IMR-90 (cell line): ENCODE measurements around the gene MYO10.

Source experiments
- FOS ChIP-seq: fragments of 150-350 bp; IDR thresholded peaks from 2 replicates; pipeline ENCODE4 v1.6.1; 2016; ENCODE audit warnings: low read depth, low read length
- POLR2A ChIP-seq: IDR thresholded peaks from 2 replicates; pipeline ENCODE4 v1.6.1; 2012; ENCODE audit warnings: mild to moderate bottlenecking, low read depth, low read length
- RAD21 ChIP-seq: IDR thresholded peaks from 2 replicates; pipeline ENCODE4 v1.6.1; 2012; ENCODE audit warnings: low read length, improper control_type of control experiment
- RFX5 ChIP-seq: IDR thresholded peaks from 2 replicates; pipeline ENCODE4 v1.8.0; 2012; ENCODE audit warnings: low read depth, mild to moderate bottlenecking, low read length, moderate library complexity
- SMC3 ChIP-seq: fragments of 150-350 bp; IDR thresholded peaks from 2 replicates; pipeline ENCODE4 v1.6.1; 2016; ENCODE audit warnings: low read depth, mild to moderate bottlenecking, antibody characterized with exemption, low read length, moderate library complexity
- TF ChIP-seq, protein P1 (sequence below): conservative IDR thresholded peaks from 2 replicates; pipeline ENCODE4 v1.5.1; 2012; ENCODE audit warnings: mild to moderate bottlenecking, low read depth, low read length, improper control_type of control experiment
- TF ChIP-seq, protein P2 (sequence below): fragments of 150-350 bp; IDR thresholded peaks from 2 replicates; pipeline ENCODE4 v1.6.1; 2017; ENCODE audit warnings: mild to moderate bottlenecking, antibody characterized with exemption, low read length, low read depth

DNA sequence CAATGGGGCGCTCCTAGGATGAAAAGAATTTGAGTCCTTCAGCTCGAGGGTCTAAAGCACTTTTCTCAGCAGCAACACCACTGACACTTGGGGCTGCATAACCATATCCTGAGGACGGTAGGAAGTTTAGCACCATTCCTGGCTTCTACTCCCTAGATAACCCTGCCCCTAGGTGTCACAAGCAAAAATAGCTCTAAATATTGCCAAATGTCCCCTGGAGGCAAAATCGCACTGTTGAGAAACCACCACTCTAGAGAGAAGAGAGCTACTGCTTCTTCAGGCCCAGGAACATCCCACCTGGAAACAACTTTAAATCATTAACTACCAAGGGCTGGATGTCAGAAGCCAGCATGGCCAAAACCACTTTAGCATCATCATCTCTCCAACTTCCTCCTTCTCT, 29.8 kb downstream of the MYO10 start:
- TF ChIP-seq RAD21, result no peak
- TF ChIP-seq, protein P1, sequence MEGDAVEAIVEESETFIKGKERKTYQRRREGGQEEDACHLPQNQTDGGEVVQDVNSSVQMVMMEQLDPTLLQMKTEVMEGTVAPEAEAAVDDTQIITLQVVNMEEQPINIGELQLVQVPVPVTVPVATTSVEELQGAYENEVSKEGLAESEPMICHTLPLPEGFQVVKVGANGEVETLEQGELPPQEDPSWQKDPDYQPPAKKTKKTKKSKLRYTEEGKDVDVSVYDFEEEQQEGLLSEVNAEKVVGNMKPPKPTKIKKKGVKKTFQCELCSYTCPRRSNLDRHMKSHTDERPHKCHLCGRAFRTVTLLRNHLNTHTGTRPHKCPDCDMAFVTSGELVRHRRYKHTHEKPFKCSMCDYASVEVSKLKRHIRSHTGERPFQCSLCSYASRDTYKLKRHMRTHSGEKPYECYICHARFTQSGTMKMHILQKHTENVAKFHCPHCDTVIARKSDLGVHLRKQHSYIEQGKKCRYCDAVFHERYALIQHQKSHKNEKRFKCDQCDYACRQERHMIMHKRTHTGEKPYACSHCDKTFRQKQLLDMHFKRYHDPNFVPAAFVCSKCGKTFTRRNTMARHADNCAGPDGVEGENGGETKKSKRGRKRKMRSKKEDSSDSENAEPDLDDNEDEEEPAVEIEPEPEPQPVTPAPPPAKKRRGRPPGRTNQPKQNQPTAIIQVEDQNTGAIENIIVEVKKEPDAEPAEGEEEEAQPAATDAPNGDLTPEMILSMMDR, result no peak
- no peak for TF ChIP-seq FOS
- no peak for TF ChIP-seq RFX5
- TF ChIP-seq, protein P2, sequence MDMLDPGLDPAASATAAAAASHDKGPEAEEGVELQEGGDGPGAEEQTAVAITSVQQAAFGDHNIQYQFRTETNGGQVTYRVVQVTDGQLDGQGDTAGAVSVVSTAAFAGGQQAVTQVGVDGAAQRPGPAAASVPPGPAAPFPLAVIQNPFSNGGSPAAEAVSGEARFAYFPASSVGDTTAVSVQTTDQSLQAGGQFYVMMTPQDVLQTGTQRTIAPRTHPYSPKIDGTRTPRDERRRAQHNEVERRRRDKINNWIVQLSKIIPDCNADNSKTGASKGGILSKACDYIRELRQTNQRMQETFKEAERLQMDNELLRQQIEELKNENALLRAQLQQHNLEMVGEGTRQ, result no peak
- TF ChIP-seq SMC3, result no peak
- TF ChIP-seq POLR2A, result no peak
